T-helper 9 cell (primary cell): ENCODE results near the gene HS1BP3.

Source experiments
- DNase-seq: peaks from one replicate; pipeline ENCODE4 v3.0.0-alpha.2; 2020

HS1BP3 gene

GRCh38 chr2:20674974-20675679 is 24.2 kb upstream of the HS1BP3 start:
- DNase-seq = no peak

DNA sequence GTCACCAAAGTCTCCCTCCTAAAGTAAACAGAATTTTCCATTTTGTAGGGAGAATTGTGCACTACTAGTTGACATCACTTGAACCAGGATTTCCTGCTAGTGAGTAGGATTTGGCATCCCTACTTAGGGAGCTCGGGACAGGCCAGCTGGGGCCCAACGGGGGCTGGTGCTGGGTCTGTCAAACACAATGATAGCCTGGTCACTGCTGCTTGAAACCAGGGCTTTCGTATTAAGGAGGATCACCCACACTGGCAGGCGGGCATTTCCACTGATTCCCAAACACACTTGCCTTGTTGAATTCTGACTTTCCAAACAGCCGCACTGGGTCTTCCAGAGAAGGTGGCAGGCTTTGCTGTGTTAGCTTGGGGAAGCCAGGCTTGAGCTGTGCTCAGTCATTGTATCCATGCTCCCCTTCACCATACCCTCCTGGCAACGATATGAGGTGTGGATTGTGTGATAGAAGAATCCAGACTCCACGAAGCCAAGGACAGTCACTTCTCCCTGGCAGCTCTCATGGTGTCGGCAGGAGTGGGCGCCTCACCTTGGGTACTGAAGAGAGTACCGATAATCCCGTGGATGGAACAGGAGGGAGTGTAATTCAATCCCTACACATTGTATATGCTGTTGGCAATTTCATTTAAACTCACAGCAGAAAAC is 23.5 kb upstream of the HS1BP3 start:
- no peak for DNase-seq

DNA sequence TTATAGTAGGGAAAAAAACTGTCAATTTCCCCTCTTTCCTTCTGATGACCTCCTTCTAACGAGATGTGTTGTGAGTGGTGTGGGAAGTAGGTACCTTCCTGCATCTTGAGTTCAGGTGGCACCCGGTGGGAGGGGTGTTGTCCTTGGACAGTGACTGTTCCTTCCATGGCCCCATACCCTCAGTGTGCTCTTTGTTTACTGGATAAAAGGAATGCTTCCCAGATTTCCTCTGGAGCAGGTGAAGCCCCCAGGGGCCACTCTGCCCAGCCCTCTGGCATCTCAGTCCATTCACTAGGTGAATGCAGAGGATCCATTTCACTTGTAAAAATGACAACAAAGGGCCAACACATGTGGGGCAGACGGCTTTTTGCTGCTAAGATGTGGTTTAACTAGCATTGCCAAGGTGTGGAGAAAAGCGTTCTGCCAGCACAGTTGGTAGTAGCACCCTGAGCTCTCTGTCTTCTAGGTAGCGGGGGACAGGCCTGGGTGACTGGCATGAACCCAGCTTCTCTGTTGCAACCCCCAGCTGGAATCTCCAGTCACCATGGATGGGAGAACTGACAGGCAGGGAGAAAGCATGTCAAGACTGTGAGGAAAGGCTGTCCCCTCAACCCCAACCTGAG is 22.9 kb upstream of the HS1BP3 start:
- DNase-seq = no peak

DNA sequence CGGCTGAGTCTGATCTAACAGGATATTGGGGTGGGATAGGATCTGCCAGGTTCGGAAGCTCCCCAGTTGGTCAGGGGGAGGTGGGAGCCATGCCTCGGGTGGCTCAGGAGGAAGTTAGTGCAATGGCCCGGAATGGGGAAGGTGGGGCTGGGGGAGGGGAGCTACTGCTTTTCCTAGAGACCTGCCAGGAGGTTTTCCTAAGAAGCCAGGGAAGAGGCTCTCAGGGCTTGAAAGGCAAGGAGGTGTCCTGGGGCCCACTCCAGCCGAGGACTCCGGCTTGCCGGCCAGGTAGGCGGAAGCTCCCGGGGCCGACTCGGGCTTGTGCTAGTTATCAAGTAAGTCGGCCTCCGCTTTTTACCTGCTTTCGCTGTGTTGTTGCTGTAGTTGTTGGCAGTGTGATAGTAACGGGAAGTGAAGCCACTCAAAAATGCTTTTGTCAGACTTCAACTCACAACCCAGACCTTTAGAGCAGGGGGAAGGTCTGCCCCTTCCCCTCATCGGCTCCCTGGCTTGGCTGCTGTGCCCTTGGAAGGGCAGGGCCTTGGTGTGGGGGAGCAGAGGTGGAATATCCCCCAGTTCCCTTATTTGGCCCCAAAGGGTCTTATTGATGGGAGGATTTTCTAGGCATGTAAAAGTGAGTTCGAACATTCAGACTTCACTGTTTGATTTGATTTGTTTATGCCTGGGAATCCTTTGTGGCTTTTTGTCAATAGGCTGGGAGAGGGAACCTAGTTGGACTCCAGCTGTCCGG is 21.5 kb upstream of the HS1BP3 start:
- no peak for DNase-seq

DNA sequence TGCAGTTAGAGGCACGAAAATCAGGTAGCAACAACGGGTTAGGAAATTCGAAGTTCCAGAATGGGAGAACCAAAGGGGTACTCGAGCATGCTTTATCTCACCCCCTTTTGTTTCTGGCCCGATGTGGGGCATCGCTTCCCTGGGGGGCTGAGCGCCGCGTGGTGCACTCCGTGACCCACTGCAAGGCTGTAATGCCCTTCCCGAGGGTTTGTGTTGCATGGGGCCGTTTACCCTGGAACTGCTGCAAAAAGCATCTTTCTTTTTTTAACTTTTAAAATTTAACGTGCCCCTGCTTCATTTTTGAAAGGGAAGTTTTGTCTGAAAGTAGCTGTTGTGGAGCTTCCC is 20.8 kb upstream of the HS1BP3 start:
- no peak for DNase-seq

DNA sequence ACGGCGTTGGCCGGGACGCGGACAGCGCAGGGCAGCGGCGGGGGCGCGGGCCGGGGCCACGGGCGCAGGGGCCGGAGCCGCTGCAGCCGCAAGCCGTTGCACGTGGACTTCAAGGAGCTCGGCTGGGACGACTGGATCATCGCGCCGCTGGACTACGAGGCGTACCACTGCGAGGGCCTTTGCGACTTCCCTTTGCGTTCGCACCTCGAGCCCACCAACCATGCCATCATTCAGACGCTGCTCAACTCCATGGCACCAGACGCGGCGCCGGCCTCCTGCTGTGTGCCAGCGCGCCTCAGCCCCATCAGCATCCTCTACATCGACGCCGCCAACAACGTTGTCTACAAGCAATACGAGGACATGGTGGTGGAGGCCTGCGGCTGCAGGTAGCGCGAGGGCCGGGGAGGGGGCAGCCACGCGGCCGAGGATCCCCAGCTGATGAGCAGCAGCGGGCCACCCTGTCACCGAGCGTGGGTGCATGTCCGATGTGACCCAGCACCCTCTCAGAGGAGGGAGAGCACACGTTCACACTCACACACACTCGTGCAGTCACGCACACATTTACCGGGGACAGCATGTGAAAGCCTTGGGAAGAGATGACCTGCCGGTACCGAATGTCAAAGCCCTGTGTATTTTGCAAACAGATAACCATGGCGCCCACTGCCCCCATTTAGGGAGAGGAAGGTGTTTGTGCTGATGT is 20.3 kb upstream of the HS1BP3 start:
- no peak for DNase-seq

DNA sequence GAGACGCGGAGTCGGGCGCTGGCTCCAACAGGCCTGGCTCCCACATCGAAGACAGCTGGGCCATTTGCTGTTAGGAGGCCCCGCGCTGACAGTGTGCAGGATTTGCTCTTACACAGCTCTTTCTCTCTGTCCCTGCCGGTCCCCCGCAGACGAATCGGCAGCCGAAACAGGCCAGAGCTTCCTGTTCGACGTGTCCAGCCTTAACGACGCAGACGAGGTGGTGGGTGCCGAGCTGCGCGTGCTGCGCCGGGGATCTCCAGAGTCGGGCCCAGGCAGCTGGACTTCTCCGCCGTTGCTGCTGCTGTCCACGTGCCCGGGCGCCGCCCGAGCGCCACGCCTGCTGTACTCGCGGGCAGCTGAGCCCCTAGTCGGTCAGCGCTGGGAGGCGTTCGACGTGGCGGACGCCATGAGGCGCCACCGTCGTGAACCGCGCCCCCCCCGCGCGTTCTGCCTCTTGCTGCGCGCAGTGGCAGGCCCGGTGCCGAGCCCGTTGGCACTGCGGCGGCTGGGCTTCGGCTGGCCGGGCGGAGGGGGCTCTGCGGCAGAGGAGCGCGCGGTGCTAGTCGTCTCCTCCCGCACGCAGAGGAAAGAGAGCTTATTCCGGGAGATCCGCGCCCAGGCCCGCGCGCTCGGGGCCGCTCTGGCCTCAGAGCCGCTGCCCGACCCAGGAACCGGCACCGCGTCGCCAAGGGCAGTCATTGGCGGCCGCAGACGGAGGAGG is 19.6 kb upstream of the HS1BP3 start:
- DNase-seq = no peak

- DNase-seq = no peak
Measured at GRCh38 chr2:20669562-20670314, 18.8 kb upstream of the HS1BP3 start.

DNA sequence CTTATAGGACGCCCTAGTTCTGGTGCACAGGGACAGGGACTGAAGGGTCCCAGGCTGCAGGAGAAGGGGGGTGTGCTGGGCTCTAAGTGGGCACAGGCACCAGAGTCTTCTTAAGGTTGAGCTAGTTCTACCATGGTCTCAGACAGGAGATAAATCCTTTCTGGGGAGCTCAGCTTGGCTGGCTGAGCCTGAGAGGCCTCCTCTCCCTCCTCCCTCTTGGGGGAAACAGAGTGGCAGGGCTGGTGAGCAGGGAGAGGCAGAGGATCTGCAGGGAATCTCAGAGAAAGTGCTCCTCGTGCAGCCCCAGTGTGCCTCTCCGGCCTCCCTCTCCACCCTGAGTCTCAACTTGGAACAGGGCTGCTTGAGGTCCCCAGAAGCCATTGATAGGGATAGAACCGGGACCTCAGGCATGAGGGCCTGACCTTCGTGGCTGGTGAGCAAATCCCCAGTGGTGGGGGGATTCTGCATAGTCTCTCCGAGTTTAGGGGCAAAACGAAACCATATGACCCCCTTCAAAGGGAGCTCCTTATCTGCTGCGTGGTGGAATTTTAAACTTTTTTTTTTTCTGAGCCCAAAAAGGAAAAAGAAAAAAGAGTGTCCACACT is 18.1 kb upstream of the HS1BP3 start:
- no peak for DNase-seq

- DNase-seq = no peak
Measured at GRCh38 chr2:20668451-20668850, 17.6 kb upstream of the HS1BP3 start.

DNA sequence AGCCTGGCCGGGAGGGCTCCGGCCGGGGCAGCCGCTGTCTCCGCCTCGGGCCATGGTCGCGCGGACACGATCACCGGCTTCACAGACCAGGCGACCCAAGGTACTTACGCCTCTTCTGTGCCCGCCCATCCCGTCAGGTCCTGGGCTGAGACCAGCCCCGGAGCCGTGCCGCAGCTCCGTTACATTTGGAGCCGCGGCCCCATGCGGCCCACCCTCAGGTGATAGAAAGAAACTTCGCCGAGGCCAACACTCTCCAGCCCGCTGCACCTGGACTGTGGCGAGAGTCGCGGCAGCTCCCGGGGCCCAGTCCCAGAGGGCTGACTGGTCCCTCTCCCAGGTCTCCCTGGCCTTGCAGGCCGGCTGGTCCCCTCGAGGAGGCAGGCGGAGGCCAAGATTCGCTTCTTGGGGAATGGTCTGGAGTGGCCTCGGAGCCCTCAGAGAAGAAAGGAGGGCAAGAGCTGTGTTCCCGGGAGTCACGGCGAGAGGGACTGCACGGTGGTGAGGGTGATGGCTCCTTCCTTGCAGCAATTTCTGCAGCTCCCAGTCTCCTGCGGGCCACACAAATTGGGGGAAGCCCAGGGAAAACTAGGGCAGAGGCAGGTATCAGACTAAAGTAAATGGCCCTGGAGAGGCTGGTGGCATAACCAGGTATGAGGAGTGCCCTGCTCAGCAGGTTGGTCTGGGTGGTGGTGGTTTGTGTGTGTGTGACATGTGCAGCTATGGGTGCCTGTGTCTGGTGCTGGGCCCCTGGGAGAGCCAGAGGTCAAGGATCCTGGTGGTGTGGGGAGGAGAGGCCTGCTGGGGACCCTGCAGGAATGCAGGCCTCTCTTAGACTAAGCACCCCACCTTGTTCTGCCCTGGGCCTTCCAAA is 16.9 kb upstream of the HS1BP3 start:
- no peak for DNase-seq

DNA sequence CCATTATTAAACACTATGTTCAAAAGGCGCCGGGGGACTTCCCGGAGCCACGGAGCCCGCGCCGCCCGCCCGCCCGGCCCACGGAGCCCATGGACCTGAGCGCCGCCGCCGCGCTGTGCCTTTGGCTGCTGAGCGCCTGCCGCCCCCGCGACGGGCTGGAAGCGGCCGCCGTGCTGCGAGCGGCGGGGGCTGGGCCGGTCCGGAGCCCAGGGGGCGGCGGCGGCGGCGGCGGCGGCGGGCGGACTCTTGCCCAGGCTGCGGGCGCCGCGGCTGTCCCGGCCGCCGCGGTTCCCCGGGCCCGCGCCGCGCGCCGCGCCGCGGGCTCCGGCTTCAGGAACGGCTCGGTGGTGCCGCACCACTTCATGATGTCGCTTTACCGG is 16.2 kb upstream of the HS1BP3 start:
- DNase-seq = no peak

GRCh38 chr2:20666304-20667150 is 15.6 kb upstream of the HS1BP3 start, which contains the start of gene GDF7:
TSS of gene GDF7 (plus strand) at chr2:20667144. CDS start at chr2:20667240, 96 bp downstream.
- no peak for DNase-seq

DNA sequence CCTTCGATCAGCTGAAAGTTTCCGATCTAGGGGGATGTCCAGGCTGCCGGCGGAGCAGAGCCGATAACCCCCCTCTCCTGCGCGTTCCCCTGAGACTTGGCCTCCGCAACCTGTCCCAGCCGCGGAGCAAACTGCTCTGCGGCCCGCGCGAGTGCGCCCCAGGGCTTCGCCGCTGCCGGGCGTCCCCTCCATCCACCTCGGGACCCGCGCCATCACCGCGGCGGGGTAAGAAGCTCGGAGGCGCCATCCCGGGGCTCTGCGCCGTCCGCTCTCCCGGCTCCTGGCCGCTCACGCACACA is 15.1 kb upstream of the HS1BP3 start:
- no peak for DNase-seq

DNA sequence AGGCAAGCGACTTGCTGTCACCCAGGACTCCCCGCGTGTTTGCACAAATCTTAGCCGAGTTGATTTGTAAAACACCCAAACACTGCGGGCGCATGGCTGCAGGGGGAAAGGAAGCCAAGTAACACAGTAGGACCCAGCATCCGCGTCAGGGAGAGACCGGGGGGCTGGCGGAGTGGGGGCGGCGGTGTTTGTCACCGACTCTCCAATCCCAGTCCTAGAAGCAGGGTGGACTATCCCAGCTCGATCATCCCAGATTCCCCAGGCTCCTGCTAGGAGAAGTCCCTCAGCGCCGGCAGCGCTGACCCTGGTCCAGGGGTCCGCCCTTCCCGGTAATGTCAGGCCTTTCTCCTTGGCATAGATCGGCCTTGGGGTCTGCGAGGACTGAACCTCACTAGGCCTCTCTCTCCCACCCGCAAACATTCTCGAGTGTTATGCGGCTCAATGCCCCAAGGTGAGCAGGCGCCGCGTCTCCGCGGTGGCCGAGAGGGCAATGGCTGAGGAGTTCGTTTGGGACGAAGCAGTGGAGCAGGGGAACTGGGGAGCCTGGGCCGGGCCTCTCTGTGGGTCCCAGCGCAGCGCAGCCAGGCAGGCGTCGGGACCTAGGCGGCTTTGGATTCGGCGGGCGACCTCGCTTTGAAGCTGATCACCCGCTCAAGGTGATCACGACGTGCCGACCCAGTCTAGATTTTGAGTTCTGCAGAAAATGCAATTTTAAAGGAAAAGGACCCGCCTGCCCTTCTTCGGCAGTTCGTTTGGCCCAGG is 14.5 kb upstream of the HS1BP3 start:
- DNase-seq = no peak

DNA sequence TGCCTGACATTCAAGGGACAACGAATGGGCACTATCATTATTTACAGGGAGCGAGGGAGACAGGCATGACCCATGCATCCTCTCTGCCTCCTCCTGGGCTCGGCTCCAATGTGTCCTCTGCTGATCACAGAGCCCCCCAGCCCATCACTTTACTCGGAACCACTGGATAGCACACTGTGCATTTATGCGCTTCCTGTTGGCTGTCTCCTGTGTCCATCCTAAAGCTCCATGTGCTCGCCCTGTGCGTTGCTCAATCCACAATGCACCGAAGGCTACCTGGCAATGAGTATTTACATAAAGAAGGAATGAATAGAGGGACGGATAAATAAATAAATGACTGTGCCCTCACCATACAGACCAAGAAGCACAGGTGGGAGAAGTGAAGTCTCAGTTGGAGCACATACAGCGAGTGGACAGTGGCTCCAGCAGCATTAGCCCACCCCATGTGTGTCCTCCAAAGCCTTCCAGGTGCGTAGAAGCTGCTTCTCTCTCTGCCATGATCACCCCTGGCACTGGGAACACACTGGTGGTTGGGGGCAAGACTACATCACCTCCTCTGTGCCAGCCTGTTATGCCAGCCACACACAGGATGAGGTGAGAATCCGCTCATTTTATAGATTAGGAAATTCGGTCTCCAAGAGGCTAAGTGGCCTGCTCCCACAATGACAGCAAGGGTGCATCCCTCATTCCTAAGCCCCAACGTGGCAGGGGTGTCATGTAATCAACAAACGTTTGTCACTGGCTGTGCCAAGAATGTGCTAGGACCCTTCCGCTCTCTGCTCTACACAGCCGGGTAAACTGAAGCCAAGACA is 13.7 kb upstream of the HS1BP3 start:
- no peak for DNase-seq

DNA sequence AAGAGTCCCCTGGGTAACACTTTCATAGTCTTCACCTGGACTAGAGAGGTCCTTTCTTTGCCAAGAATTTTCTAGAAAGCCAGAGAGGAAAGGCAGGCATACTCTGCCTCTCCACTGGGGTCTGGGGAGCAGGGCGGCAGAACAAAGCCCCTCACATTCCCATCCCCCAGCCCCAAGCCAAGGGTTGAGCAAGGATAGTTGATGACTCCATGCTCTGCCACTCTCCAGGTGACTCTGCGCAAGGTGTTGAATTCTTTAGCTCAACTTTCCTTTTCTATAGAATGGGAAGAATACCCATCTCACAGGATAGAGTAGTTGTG is 13.1 kb upstream of the HS1BP3 start:
- no peak for DNase-seq
